GM12878 (cell line): ENCODE data around the gene TOX4. TPM values are rescaled to one million over a fixed set of nuclear protein-coding genes. Genes with fewer than 3 reads are reported as not detected.

ENCODE experiments used
- ATAC-seq: fragments of 200-7000 bp; cut with Tn5 transposase; 3 replicates; pipeline ENCODE4 v1.9.1; 2020; ENCODE audit warnings: mild to moderate bottlenecking, moderate library complexity
- BruUV-seq: library from RNA; stranded (reverse); fragments of 400-500 nt; replicated peaks from 2 replicates; lab custom pipeline; 2021; lab: Mats Ljungman, UMichigan
- CTCF ChIA-PET: fragments of 300-600 bp; sonication (Branson Sonifier 250); formaldehyde crosslinking; extraction: SDS; loops from one replicate; lab custom pipeline; 2021; ENCODE audit warnings: inconsistent platforms; lab: Yijun Ruan, JAX
- POLR2A ChIA-PET: fragments of 350-600 bp; formaldehyde crosslinking; extraction: SDS; loops from one replicate; lab custom pipeline; 2021; ENCODE audit warnings: inconsistent platforms; lab: Charles Lee
- RAD21 ChIA-PET: fragments of 300-600 bp; sonication (Branson Sonifier 250); formaldehyde crosslinking; loops from one replicate; lab custom pipeline; 2023; ENCODE audit warnings: antibody characterized with exemption; ENCODE audit not compliant: unreplicated experiment; lab: Charles Lee
- SMC1A ChIA-PET: fragments of 300-600 bp; sonication (Branson Sonifier 250); formaldehyde crosslinking; loops from one replicate; lab custom pipeline; 2023; ENCODE audit not compliant: unreplicated experiment, uncharacterized antibody; lab: Charles Lee
- DNase-seq: peaks from one replicate; pipeline ENCODE4 v3.0.0-alpha.2; 2011; ENCODE audit warnings: low read depth, low spot score
- FAIRE-seq: peaks from 3 replicates; lab custom pipeline; 2011; peaks lifted over from hg19 to GRCh38; lab: Jason Lieb, UNC
- H2AFZ ChIP-seq: 2 replicates; pipeline ENCODE4 v1.6.0; 2011; ENCODE audit warnings: low read depth, low read length, control low read depth; ENCODE audit not compliant: control insufficient read depth
- H3K27ac ChIP-seq: 2 replicates; pipeline ENCODE4 v1.5.1; 2011; ENCODE audit warnings: control low read depth; ENCODE audit not compliant: control insufficient read depth, insufficient read depth
- H3K27me3 ChIP-seq, 2 experiments: replicated peaks in 1 of 2; 2 replicates each; pipeline versions ENCODE4 v1.6.0 to v1.6.1; 2011; ENCODE audit warnings: low read length in 1 of 2; ENCODE audit not compliant: control insufficient read depth in 2 of 2, insufficient read depth in 2 of 2
- H3K36me3 ChIP-seq, 2 experiments: 2 replicates each; pipeline ENCODE4 v1.5.1; 2011; ENCODE audit warnings: low read length in 1 of 2; ENCODE audit not compliant: control insufficient read depth in 2 of 2, insufficient read depth in 2 of 2
- H3K4me1 ChIP-seq: 2 replicates; pipeline ENCODE4 v1.6.1; 2011; ENCODE audit warnings: mild to moderate bottlenecking, low read length, moderate library complexity, mixed read lengths; ENCODE audit not compliant: control insufficient read depth, insufficient read depth
- H3K4me2 ChIP-seq: 2 replicates; pipeline ENCODE4 v1.6.0; 2011; ENCODE audit warnings: control low read depth; ENCODE audit not compliant: control insufficient read depth, insufficient read depth
- H3K4me3 ChIP-seq: fragments of 200-600 bp; sonication (generic); 2 replicates; pipeline ENCODE4 v1.5.1; 2016
- H3K79me2 ChIP-seq: 2 replicates; pipeline ENCODE4 v1.6.0; 2011; ENCODE audit warnings: low read length; ENCODE audit not compliant: control insufficient read depth, insufficient read depth
- H3K9ac ChIP-seq: 2 replicates; pipeline ENCODE4 v1.8.0; 2011; ENCODE audit warnings: low read length, control low read depth, mixed read lengths; ENCODE audit not compliant: control insufficient read depth, insufficient read depth
- H3K9me3 ChIP-seq: replicated peaks from 3 replicates; pipeline ENCODE4 v1.5.1; 2011; ENCODE audit warnings: mild to moderate bottlenecking, low read length; ENCODE audit not compliant: control insufficient read depth, insufficient read depth
- H4K20me1 ChIP-seq: 2 replicates; pipeline ENCODE4 v1.6.0; 2011; ENCODE audit not compliant: control insufficient read depth, insufficient read depth
- ATF7 ChIP-seq: fragments of 450-650 bp; IDR thresholded peaks from 2 replicates; pipeline ENCODE4 v1.6.1; 2016; ENCODE audit warnings: low read depth, mild to moderate bottlenecking
- BCLAF1 ChIP-seq: fragments of 450-650 bp; IDR thresholded peaks from 2 replicates; pipeline ENCODE4 v1.6.1; 2017; ENCODE audit warnings: antibody characterized with exemption, mild to moderate bottlenecking, moderate library complexity
- DPF2 ChIP-seq: fragments of 450-650 bp; IDR thresholded peaks from 2 replicates; pipeline ENCODE4 v1.6.1; 2017; ENCODE audit warnings: mild to moderate bottlenecking
- FOS ChIP-seq: IDR thresholded peaks from 3 replicates; pipeline ENCODE4 v1.6.1; 2011; ENCODE audit warnings: borderline replicate concordance; ENCODE audit not compliant: insufficient read length; ENCODE audit errors: extremely low read depth
- FOXK2 ChIP-seq: fragments of 450-650 bp; IDR thresholded peaks from 2 replicates; pipeline ENCODE4 v1.6.1; 2017; ENCODE audit warnings: mild to moderate bottlenecking, moderate library complexity
- MLLT1 ChIP-seq: fragments of 450-650 bp; IDR thresholded peaks from 2 replicates; pipeline ENCODE4 v1.6.1; 2016; ENCODE audit warnings: mild to moderate bottlenecking
- NFYB ChIP-seq: IDR thresholded peaks from 2 replicates; pipeline ENCODE4 v1.6.1; 2011; ENCODE audit warnings: low read depth, mild to moderate bottlenecking, low read length, improper control_type of control experiment, moderate library complexity; ENCODE audit not compliant: insufficient read depth
- RELA ChIP-seq: fragments of 450-650 bp; IDR thresholded peaks from 2 replicates; pipeline ENCODE4 v1.8.0; 2014; ENCODE audit warnings: borderline replicate concordance; ENCODE audit not compliant: partially characterized antibody
- WGBS: methylation state at CpG from one replicate; pipeline ENCODE4 v1.1.6; 2016; ENCODE audit warnings: low lambda C conversion rate; ENCODE audit not compliant: insufficient replicate concordance, insufficient coverage; ENCODE audit errors: missing lambda C conversion rate; 5-methylcytosine and 5-hydroxymethylcytosine counted together
- in situ Hi-C: fragments of 300-500 bp; cut with MboI; formaldehyde crosslinking; loops from 9 replicates; pipeline ENCODE4 v1.14.3; 2018; ENCODE audit warnings: mixed read lengths
- intact Hi-C: fragments of 100-400 bp; cut with micrococcal nuclease; formaldehyde crosslinking; loops from one replicate; pipeline ENCODE4 v1.14.2; 2022; ENCODE audit not compliant: unreplicated experiment
- polyA plus RNA-seq, 11 experiments: library from polyadenylated mRNA; depleted of rRNA in 4 of 11; unstranded in 6 of 11; stranded (reverse) in 5 of 11; fragments of >200 nt; fragmentation: Nextera tagmentation in 4 of 11; fragmentation: Illumina TruSeq in 1 of 11; extraction: Ambion mirVana in 4 of 11; extraction: Trizol in 1 of 11; gene quantifications; 1 replicate in 1 of 11; 2 replicates in 10 of 11; pipeline versions ENCODE4 v1.2.1 to v1.2.3, GENCODE V29; 2011 to 2016; ENCODE audit warnings: inconsistent platforms in 2 of 11, missing spikeins in 2 of 11, low read depth in 1 of 11
- total RNA-seq, 4 experiments: library from RNA; depleted of rRNA in 3 of 4; stranded (reverse); fragments of >200 nt in 3 of 4; fragmentation: Illumina TruSeq in 1 of 4; extraction: Trizol in 1 of 4; gene quantifications; 2 replicates each; pipeline versions ENCODE4 v1.2.1 to v1.2.3, GENCODE V29; 2013 to 2021

The TOX4 gene
- total and polyA plus RNA-seq, 10 of the 15 experiments (the other 5 are each of a cell fraction or from before 2014, with no cell fraction given) = 18.4 to 113 (median 55.2) TPM

GRCh38 chr14:21475767-21476522 is 1.1 kb upstream of the TOX4 start:
- in situ Hi-C loops = no loop called here
- no peak for TF ChIP-seq RELA
- peak; percentile 46 for TF ChIP-seq ATF7
- no peak for TF ChIP-seq DPF2
- peak; percentile 60; the same call in 1 of the 2 replicates for TF ChIP-seq BCLAF1
- no peak for TF ChIP-seq MLLT1
- TF ChIP-seq NFYB = no peak
- peak; percentile 78; the same call in 1 of the 2 replicates for TF ChIP-seq FOXK2
- TF ChIP-seq FOS = no peak
- TF ChIP-seq, all 136 proteins: peak for 3
- H3K4me3 ChIP-seq = peak overlapping the region; percentile 99
- H4K20me1 ChIP-seq = no peaks in the 10 kb centered on the region
- H3K79me2 ChIP-seq = peaks cover 27% of the 10 kb centered on the region
- POLR2A ChIA-PET = interaction anchor here (1.0 to 2.6 kb wide), 6 partner anchors 20 to 62 kb away, joined by 3 to 6 read pairs (median 5); partner anchors contain the start of genes CHD8 and SALL2
- peak overlapping the region; percentile 65; the same call in 1 of the 2 replicates for H3K9ac ChIP-seq
- RAD21 ChIA-PET = interaction anchor here (0.5 to 1.7 kb wide), 6 partner anchors 20 to 1087 kb away, joined by 3 to 4 read pairs (median 4); partner anchors contain the start of gene CHD8
- H3K27ac ChIP-seq = peak overlapping the region; percentile 34
- TSS peak; percentile 71 for BruUV-seq
- WGBS = 55% methylated on average over 10 of the region's 10 CpGs
- intact Hi-C loops = loop anchor here (1.0 kb wide), 1 partner anchor 39 kb away; no protein-coding TSS in a partner anchor
- no peak; the same call in 2 of the 3 replicates for ATAC-seq
- SMC1A ChIA-PET = interaction anchor here (0.6 to 4.1 kb wide), 9 partner anchors 12 to 206 kb away, joined by 3 to 19 read pairs (median 3); partner anchors contain the start of gene SALL2
- no peaks in the 10 kb centered on the region for H3K9me3 ChIP-seq
- H3K27me3 ChIP-seq = no peaks in the 10 kb centered on the region
- peak; percentile 59 for FAIRE-seq
- CTCF ChIA-PET = interaction anchor here (0.6 to 4.0 kb wide), 12 partner anchors 10 to 1645 kb away, joined by 3 to 31 read pairs (median 4); partner anchors contain the start of genes CHD8 and METTL3
- peak overlapping the region; percentile 88 for H3K4me2 ChIP-seq
- H2AFZ ChIP-seq = peak overlapping the region; percentile 76
- peaks cover 5% of the 10 kb centered on the region for H3K4me1 ChIP-seq
- no peaks in the 10 kb centered on the region for H3K36me3 ChIP-seq
- no peak for DNase-seq
